Lung (tissue), 16 donors: Measurements from ENCODE around the gene ACER3. TPM values are rescaled to one million over a fixed set of nuclear protein-coding genes. Genes with fewer than 3 reads are reported as not detected.
"Not testable (repeated sequence)": the region's sequence is repeated elsewhere in the genome, so short reads cannot be mapped to it uniquely, and the experiment has no call there.

Experiments used
- ATAC-seq: fragments of 200-7000 bp; cut with Tn5 transposase; one replicate; pipeline ENCODE4 v1.9.1; 2020; ENCODE audit warnings: moderate number of reproducible peaks; ENCODE audit not compliant: insufficient read depth, low FRiP score
- DNase-seq, 3 donors: peaks; one replicate each; pipeline ENCODE4 v3.0.0-alpha.2; 2013 to 2017
- H3K27ac ChIP-seq, 2 donors: one replicate each; pipeline ENCODE4 v1.5.1; 2013; ENCODE audit warnings: mild to moderate bottlenecking in 2 of 2, moderate library complexity in 2 of 2, control low read depth in 1 of 2, inconsistent platforms in 1 of 2, low read depth in 1 of 2, low read length in 1 of 2
- H3K27me3 ChIP-seq, 3 donors: one replicate each; pipeline ENCODE4 v1.5.1; 2013; ENCODE audit warnings: low read length in 2 of 3; ENCODE audit not compliant: control insufficient read depth in 3 of 3, insufficient read depth in 3 of 3
- H3K36me3 ChIP-seq, 4 donors: one replicate each; pipeline ENCODE4 v1.5.1; 2013; ENCODE audit warnings: low read length in 4 of 4, mild to moderate bottlenecking in 1 of 4, moderate library complexity in 1 of 4; ENCODE audit not compliant: control insufficient read depth in 4 of 4, insufficient read depth in 4 of 4
- H3K4me1 ChIP-seq, 5 donors: one replicate each; pipeline ENCODE4 v1.5.1; 2013; ENCODE audit warnings: low read length in 5 of 5, mild to moderate bottlenecking in 2 of 5, moderate library complexity in 1 of 5; ENCODE audit not compliant: control insufficient read depth in 5 of 5, insufficient read depth in 5 of 5
- H3K4me3 ChIP-seq: one replicate; pipeline ENCODE4 v1.5.1; 2013; ENCODE audit warnings: mild to moderate bottlenecking, control low read depth, moderate library complexity
- H3K9ac ChIP-seq, 2 donors: one replicate each; pipeline ENCODE4 v1.5.1; 2013; ENCODE audit warnings: low read length in 2 of 2, control low read depth in 1 of 2; ENCODE audit not compliant: insufficient read depth in 1 of 2
- H3K9me3 ChIP-seq, 4 donors: one replicate each; pipeline ENCODE4 v1.5.1; 2013; ENCODE audit warnings: low read length in 3 of 4, mild to moderate bottlenecking in 1 of 4, moderate library complexity in 1 of 4; ENCODE audit not compliant: control insufficient read depth in 4 of 4, insufficient read depth in 3 of 4
- WGBS, 2 donors: extraction: QIAGEN DNeasy Blood & Tissue Kit; methylation state at CpG; one replicate each; pipeline ENCODE4 v1.1.7; 2013; 5-methylcytosine and 5-hydroxymethylcytosine counted together
- long read RNA-seq, 5 donors: transcript quantifications; one replicate each; lab custom pipeline, GENCODE V29; 2026
- polyA plus RNA-seq, 2 donors: library from polyadenylated mRNA; stranded (reverse); fragments of 200-250 nt; gene quantifications; one replicate each; pipeline ENCODE4 v1.2.1, GENCODE V29; 2013
- total RNA-seq, 2 donors: library from RNA; depleted of rRNA in 1 of 2; stranded (reverse); fragments of >200 nt in 1 of 2; gene quantifications; one replicate each; pipeline ENCODE4 v1.2.1, GENCODE V29; 2014 to 2021
- TF ChIP-seq, protein P1 (sequence below): IDR thresholded peaks from 2 replicates; pipeline ENCODE4 v1.5.1; 2012; ENCODE audit warnings: mild to moderate bottlenecking; ENCODE audit errors: control extremely low read depth, extremely low read depth
- donor health status: control.
- donor health status: control.
- donor health status: Bipolar disorder and iron deficiency.
- donor health status: healthy.
- donor health status: DM: yes; HTN: yes; CAD: no.

Gene ACER3
- total RNA-seq (10 to 100 TPM; 14.4 to 37.0 TPM), polyA plus RNA-seq (10 to 100 TPM in 1 of 2 donors, 1 to 10 TPM in 1; 7.9 to 11.1 TPM)
- long read RNA-seq, donor 1, full-length matches to known transcripts: 3 of 3 reads
- long read RNA-seq, donor 1, partial matches to known transcripts: 0 of 3 reads
- long read RNA-seq, donor 1, other reads (novel, unspliced or antisense): 0 of 3 reads
- long read RNA-seq, donor 2, full-length matches to known transcripts: 2 of 2 reads
- long read RNA-seq, donor 2, partial matches to known transcripts: 0 of 2 reads
- long read RNA-seq, donor 2, other reads (novel, unspliced or antisense): 0 of 2 reads
- long read RNA-seq, donor 3: 0 reads
- long read RNA-seq, donor 4, full-length matches to known transcripts: 3 of 3 reads
- long read RNA-seq, donor 4, partial matches to known transcripts: 0 of 3 reads
- long read RNA-seq, donor 4, other reads (novel, unspliced or antisense): 0 of 3 reads
- long read RNA-seq, donor 5, full-length matches to known transcripts: 6 of 6 reads
- long read RNA-seq, donor 5, partial matches to known transcripts: 0 of 6 reads
- long read RNA-seq, donor 5, other reads (novel, unspliced or antisense): 0 of 6 reads

DNA sequence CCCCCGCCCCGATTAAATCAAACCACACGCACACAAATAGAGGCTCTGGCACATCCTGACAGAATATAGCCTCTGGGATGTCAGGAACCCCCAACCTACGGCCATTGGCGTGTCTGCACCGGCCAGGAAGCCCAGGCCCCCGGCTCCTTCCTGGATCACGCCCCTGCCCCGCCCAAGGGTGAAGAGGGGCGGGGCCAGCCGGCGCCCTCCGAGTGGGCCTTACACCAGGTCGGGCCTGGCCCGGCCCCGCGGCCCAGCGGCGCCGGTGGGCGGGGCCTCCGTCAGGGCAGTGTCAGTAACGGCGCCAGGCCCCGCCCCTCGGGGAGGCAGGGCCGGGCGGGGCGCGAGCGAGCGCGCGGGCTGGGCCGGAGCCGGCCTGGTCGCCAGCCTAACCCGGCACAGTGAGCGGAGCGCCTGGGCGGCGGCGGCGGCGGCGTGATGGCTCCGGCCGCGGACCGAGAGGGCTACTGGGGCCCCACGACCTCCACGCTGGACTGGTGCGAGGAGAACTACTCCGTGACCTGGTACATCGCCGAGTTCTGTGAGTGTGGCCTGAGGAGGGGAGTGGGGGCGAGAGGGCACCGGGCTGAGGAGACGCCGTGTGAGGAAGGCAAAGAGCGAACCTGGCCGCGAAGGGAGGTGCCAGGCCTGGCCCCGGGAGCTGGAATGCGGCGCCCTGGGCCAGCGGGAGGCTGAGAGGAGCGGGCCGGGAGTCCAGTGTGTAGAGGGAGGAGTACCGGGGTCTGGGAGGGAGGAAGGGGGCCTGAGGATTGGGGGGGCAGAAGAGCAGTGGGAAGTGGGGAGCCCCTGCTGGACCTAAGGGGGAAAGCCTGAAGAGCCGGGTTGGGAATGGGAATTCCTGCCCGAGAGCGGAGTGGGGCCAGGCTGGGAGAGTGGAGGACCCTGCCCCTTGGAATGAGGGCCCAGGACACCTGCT lies at the start of gene ACER3:
TSS of gene ACER3 (plus strand) at position 380 of the 937 bp plus-strand sequence. CDS start at position 439, 59 bp downstream.
- H3K4me1 ChIP-seq: peaks cover 5 to 14% (median 10%) of the 10 kb centered on the region in 5 donors
- WGBS, 2 donors: 1 to 2% methylated on average over 51 to 73 of the region's 73 CpGs

DNA sequence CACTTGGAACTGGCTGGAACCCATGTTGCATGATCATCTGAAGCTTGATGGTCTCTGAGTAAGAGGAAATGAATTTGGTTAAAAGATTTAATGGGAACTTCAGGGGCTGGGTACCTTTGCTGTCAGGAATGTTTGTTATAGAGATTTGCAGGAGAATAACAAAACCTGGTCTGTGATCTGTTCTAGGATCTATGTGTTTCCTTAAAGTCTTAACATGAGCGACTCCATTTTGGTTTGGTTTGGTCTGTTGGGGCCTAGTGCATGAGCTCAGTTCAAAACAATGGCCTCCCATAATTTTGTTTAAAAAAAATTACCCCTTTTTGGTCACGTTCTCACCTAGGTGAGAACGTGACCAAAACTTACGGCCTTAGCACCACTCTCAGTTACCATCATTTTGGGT lies 49.5 kb upstream of the ACER3 start:
- Histone ChIP-seq H3K4me3 (no peak overlapping the region), H3K36me3 (no peaks in the 10 kb centered on the region), H3K27me3 (no peaks in the 10 kb centered on the region), H3K4me1 (peaks cover 0 to 4% (median 0%) of the 10 kb centered on the region in 5 donors), H3K9me3 (peaks cover 1 to 6% (median 3%) of the 10 kb centered on the region in 4 donors), H3K9ac (no peak overlapping the region), H3K27ac (no peak overlapping the region)
- TF ChIP-seq, protein P1, sequence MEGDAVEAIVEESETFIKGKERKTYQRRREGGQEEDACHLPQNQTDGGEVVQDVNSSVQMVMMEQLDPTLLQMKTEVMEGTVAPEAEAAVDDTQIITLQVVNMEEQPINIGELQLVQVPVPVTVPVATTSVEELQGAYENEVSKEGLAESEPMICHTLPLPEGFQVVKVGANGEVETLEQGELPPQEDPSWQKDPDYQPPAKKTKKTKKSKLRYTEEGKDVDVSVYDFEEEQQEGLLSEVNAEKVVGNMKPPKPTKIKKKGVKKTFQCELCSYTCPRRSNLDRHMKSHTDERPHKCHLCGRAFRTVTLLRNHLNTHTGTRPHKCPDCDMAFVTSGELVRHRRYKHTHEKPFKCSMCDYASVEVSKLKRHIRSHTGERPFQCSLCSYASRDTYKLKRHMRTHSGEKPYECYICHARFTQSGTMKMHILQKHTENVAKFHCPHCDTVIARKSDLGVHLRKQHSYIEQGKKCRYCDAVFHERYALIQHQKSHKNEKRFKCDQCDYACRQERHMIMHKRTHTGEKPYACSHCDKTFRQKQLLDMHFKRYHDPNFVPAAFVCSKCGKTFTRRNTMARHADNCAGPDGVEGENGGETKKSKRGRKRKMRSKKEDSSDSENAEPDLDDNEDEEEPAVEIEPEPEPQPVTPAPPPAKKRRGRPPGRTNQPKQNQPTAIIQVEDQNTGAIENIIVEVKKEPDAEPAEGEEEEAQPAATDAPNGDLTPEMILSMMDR: no peak
- no peak for ATAC-seq
- DNase-seq: no peak
- WGBS, 2 donors: 97% methylated on average over 4 of the region's 4 CpGs

More for the DNA sequence above, at the start of gene ACER3:
- peak; percentile 100 for ATAC-seq
- Histone ChIP-seq H3K36me3 (no peaks in the 10 kb centered on the region), H3K27me3 (no peaks in the 10 kb centered on the region), H3K4me3 (peak within 1 kb of the TSS; percentile 81), H3K9ac (peak within 1 kb of the TSS; percentile 75 to 84), H3K9me3 (no peaks in the 10 kb centered on the region), H3K27ac (peak within 1 kb of the TSS; percentile 92 to 94)
- TF ChIP-seq, protein P1: no peak
- peak; percentile 87 to 94 (median 87) for DNase-seq

DNA sequence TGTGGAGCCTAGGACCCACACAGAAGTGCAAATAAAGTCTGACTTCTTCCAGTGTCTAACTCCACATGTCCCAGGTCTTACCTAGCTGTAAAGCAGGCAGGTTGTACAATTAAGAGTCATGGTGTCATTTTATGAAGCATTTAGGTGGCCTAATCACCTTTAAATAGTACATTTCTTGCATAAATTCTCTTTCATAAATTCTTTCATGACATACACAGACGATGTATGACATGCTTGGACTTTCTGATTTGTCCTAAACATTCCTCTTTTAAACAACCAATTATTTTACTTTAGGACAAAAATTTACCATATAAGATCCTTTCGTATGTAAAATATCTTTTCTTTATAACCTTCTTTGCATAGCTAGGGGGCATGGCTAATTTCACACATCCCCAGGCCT lies 46.3 kb upstream of the ACER3 start:
- Histone ChIP-seq H3K27me3 (no peaks in the 10 kb centered on the region), H3K27ac (no peak overlapping the region), H3K36me3 (no peaks in the 10 kb centered on the region), H3K4me3 (no peak overlapping the region), H3K4me1 (peaks cover 0 to 2% (median 0%) of the 10 kb centered on the region in 5 donors), H3K9me3 (peaks cover 1 to 8% (median 4%) of the 10 kb centered on the region in 4 donors), H3K9ac (no peak overlapping the region)
- DNase-seq (no peak), ATAC-seq (no peak)
- TF ChIP-seq, protein P1: no peak
- WGBS, 2 donors: 98 to 99% methylated on average over 2 of the region's 2 CpGs

DNA sequence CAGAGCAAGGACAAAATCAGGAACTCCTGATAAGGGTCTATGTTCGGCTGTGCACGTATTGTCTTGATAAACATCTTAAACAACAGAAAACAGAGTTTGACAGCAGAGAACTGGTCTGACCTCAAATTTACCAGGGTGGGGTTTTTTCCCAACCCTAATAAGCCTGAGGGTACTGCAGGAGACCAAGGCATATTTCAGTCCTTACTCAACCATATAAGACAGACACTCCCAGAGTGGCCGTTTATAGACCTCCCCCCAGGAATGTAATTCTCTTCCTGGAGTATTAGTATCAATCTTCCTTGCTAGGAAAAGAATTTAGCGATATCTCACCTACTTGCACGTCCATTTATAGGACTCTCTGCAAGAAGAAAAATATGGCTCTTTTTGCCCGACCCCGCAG lies 45.0 kb upstream of the ACER3 start:
- 90% methylated on average over 7 of the region's 7 CpGs for WGBS, 2 donors
- DNase-seq: not testable (repeated sequence)

More for the DNA sequence above, 45.0 kb upstream of the ACER3 start:
- H3K9me3 ChIP-seq, H3K27ac ChIP-seq, H3K9ac ChIP-seq, H3K4me1 ChIP-seq, H3K27me3 ChIP-seq, H3K36me3 ChIP-seq, ATAC-seq, H3K4me3 ChIP-seq: not testable (repeated sequence)
